GM21717 (cell line): ENCODE data around the gene ALG6.

Experiments used
- ATAC-seq: cut with Tn5 transposase; IDR thresholded peaks from one replicate; pipeline ENCODE4 v1.9.1; 2021; ENCODE audit warnings: mild to moderate bottlenecking, moderate library complexity; ENCODE audit not compliant: unreplicated experiment

ALG6 gene

DNA sequence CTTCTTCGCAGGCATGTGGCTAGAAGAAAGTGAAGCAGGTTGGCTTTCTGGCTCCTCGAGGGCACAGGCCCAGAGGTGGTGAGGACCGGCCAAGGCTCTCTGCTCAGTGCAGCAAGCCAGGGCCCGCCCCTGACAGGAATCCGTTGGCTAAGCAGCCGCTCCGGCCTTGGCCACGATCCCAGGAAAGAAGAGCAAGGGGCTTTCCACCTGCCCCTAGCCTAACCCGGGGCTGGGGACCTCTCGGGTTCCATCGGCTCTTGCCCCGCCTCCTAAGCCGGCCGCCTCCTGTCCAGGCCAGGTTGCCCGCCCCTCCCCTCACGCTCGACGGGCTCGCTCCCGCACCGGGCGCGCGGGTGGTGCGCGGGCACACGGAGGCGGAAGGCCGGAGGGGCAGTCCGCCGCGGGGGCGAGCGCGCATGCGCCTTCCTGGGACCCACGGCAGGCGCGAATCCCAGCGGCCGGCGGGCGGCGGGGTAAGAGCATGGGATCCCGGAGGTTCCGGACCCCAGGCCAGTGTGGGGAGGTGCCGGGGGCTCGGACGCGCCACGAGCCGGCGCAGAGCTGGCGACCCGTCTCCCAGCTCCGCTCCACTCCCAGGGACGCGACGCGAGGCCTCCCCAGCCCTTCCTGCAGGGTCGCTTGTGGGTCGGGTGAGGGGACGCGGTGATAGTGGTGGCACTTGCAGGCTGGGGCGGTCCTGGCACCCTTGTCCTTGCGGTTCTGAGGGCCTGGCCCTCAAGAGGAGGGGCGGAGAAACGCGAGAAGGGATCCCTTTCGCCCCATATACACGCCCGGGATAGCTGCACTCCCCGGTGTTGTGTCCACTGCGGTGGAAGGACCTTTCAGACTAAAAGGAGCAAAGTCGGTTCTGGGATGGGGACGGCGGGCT, at the start of gene ALG6:
Gene ALG6 (plus strand): TSS at position 413 of the 889 bp plus-strand sequence. CDS start 3,351 bp downstream, outside the sequence.
- peak; percentile 94 for ATAC-seq

DNA sequence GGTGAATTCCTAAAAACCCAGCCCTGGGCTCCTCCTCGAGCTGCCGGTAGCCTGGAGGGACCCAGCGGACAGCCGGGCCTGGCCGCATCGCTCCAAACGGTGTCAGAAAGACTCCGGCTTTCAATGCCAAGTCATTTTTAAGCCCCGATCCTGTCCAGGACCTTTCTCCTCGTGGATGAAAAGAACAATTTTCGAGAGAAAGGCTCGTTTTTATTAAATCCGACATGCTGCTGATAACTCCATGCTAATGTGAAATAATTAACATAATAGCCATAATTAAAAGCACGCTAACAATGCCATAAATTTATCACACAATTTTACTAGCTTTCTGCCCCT, 49.6 kb upstream of the ALG6 start:
- no peak for ATAC-seq

DNA sequence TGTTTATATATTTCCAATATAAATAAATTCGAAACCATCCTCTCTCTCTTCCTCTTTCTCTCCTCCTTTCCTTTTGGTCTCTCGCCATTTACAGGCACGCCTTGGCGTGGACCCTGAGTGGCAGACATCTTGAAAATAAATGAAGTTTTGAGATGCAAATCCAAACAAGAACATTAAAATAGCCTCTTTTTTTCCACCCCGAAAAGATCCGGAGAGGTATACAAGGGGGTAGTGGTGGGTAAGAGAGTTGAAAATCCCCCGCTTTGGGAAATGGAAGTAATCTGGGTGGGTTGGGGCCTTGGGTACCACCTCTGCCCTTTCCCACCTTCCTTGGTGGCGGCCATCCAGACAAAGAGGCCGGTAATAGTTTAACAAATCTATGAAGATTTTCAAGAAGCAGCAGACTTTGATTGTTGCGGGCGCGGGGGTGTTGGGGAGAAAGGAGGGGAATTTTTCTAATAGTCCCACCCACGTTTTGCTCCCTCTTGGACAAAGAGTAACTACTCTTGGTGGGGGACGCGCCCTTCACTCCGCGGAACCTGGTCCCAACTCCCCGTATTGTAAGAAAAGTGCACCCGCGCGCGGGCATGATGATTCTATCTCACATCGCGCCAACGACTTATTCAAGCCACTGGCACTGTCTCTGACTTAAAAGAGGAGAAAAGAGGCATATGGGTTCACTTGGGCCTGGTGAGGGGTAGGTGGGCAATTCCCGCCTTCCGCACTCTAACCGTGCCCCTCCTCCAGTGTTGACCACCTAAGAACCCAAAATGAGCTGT, 49.0 kb upstream of the ALG6 start:
- ATAC-seq = no peak

DNA sequence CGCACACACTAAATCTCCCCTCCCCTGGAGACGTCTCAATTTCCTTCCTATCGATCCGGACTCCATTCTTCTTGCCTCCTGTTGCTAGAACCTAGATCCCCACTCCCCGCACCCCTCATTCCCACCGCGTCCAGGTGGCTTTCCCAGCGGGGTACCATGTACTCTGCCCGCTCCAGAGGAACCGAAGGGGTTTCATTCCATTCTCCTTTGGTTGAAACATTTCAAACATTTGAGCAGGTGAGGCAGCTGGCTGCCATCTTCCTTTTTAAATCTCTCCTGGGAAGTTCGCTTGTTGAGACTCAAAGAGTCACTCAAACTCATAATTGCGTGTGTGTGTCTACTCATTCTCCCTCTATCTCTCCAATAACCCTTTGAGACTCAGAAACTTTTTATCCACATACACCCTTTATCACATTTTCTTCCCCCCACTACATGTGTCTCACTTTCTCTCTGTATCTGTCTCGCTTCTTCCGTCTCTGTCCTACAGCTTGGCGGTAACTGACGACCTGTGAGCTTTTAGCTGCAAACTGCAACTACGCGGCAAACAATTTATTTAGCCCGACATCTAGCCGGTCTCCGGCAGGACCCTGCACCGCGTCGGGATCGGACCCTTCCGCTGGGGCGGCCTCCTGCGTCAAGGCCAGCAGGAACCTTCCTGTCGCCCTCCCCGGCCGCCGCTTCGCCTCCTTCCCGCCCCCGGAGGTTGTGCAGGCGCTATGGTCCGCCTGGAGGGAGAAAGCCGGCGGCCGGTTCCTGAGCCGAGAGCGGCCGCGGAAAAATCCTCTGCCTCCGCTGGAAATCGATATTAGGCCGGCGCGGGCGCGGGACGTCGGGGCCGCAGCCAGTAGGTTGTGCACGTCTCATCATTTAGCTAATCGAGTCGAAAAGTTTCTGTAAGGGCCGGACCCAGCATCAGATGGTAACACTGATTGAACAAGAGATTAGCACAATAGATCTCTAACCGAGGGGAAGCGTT, 48.1 kb upstream of the ALG6 start:
- no peak for ATAC-seq

DNA sequence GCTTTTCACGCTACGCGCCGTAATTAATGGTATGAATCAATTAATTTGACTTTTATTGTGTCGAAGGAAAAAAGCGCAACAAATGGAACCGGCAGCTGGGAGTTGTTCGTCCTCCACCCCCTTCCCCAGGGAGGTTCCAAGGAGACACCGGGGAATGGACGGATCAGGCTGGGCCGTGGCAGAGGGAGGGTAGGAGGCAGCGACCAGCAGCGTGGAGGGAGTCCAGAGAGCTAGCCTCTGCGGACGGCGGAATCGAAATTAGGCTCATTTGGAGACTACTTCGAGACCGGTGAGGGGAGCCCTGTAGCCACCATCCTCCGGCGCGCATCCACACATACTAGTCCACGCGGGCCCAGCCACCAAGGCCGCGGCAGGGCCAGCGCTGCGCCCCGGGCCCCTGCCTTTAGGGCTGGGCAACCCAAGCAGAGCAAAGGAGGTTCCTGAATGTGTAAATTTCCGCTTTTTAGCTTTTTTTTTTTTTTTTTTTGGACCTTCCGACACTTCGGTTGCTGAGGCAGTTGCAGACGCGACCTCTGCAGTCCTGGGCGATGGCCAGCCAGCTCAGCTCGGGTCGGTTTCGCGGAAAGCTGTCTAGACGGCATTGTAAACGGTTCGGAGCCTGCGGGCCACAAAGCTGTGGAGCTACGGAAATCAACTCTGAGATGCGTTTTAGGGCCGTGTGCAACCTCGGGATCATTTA, 47.3 kb upstream of the ALG6 start:
- ATAC-seq = no peak

DNA sequence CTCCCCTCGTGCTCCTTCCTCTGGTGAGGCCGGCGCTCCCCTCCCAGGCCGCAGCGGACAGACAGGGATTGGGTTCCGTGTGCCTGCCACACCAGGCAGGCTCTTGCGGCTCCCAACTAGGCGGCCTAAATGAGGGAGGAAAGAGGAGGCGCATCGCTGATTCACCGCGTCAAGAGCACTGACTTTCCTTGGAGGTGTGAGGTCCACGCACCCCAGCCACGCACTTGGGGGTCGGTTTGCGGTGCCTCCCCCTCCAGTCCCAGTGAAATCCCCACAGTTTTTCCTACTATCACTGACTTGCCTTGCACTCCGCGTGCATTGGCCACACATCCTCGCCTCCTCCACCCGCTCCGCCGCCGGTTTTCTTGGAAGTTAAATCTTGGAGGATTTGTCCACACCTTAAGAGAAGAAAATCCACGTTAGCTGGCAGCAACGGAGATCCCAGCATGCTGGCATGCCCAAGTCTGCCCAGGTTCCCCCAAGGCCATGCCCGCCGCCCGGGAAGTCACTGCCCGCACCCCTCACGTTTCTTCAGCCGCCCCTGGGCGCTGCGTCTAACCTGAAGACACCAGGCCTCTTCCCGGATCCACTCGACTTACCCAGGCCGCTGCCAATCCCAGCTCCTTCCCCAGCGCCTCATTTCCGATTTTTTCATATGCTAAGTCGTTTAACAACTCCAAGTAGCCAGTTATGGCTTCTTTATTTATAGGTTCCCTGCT, 46.2 kb upstream of the ALG6 start:
- no peak for ATAC-seq

DNA sequence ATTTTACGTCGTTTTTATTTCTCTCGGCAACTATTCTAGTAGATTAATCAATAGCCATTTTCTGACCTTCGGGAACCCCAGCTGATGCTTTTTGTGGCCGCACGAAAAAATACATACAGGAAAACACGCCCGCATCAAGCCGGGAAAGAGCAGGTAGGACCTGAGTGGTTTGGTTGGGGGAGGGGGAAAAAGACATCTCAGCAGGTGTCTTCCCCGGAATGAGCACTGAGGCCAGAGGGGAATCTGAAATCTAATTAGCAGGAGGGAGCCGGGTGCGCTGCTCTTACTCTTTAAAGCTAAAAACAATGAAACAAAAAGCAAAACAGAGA, 45.7 kb upstream of the ALG6 start:
- no peak for ATAC-seq

DNA sequence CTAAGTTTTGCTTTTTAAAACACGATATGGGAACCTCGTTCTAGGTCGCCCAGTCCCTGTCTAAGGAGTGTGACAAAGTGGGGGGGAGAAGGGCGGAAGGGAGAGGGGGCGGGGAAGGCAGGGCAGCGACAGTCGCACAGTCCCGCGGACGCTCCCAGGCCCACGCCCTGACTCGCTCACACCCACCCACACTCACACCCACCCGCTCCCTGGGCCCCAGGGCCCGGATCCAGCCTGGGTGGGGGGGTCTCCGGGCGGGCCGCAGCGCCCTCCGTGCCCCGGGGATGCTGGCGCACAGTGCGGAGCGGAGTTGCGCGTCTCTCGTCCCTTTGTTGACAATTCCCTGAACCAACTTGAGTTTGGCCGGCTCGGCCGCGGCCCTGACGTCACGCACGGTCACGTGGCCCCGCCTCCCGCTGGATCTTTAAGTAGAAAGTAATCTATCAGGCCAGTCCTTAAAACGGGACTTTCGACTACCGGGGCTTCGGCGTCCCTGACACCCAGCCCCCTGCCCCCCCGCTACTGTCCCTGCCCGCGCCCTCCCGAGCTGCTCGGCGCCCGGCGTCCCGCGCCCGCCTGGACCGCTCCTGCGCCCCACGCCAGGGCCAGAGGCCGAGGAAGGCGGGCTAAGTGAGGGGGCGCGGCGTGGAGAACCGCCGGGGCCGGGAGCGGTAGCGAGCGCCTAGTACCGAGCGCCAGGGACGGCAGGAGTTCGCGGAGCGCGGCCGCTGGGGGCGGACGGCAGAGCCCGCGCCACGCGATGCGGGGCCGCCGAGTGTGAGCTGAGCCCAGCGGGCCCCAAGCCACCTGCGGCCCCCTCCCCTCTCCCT, 45.1 kb upstream of the ALG6 start, which contains the start of gene FOXD3:
Gene FOXD3 (plus strand): TSS at position 454 of the 830 bp plus-strand sequence. CDS start 492 bp downstream, outside the sequence.
- peak; percentile 56 for ATAC-seq

DNA sequence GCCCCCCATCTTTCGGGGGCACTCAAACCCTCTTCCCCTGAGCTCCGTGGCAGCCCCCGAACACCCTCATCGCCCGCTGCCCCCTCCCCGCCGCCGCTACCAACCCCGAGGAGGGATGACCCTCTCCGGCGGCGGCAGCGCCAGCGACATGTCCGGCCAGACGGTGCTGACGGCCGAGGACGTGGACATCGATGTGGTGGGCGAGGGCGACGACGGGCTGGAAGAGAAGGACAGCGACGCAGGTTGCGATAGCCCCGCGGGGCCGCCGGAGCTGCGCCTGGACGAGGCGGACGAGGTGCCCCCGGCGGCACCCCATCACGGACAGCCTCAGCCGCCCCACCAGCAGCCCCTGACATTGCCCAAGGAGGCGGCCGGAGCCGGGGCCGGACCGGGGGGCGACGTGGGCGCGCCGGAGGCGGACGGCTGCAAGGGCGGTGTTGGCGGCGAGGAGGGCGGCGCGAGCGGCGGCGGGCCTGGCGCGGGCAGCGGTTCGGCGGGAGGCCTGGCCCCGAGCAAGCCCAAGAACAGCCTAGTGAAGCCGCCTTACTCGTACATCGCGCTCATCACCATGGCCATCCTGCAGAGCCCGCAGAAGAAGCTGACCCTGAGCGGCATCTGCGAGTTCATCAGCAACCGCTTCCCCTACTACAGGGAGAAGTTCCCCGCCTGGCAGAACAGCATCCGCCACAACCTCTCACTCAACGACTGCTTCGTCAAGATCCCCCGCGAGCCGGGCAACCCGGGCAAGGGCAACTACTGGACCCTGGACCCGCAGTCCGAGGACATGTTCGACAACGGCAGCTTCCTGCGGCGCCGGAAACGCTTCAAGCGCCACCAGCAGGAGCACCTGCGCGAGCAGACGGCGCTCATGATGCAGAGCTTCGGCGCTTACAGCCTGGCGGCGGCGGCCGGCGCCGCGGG, 44.2 kb upstream of the ALG6 start:
- ATAC-seq = no peak

DNA sequence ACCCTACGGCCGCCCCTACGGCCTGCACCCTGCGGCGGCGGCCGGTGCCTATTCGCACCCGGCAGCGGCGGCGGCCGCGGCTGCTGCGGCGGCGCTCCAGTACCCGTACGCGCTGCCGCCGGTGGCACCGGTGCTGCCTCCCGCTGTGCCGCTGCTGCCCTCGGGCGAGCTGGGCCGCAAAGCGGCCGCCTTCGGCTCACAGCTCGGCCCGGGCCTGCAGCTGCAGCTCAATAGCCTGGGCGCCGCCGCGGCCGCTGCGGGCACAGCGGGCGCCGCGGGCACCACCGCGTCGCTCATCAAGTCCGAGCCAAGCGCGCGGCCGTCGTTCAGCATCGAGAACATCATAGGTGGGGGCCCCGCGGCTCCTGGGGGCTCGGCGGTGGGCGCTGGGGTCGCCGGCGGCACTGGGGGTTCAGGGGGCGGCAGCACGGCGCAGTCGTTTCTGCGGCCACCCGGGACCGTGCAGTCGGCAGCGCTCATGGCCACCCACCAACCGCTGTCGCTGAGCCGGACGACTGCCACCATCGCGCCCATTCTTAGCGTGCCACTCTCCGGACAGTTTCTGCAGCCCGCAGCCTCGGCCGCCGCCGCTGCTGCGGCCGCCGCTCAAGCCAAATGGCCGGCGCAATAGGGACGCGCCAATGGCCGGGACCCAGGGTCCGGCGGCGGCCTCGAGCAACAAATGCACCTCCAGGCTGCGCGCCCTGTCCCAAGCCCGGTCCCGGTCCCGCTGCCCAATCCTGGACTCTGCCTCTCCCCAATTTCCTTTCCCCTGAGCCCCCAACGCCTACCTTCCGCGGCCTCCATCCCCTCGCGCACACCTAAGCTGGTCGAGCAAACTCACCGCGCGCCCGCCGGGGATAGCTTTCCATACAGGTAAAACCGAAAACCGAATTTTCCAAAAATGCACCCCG, 43.3 kb upstream of the ALG6 start:
- no peak for ATAC-seq

DNA sequence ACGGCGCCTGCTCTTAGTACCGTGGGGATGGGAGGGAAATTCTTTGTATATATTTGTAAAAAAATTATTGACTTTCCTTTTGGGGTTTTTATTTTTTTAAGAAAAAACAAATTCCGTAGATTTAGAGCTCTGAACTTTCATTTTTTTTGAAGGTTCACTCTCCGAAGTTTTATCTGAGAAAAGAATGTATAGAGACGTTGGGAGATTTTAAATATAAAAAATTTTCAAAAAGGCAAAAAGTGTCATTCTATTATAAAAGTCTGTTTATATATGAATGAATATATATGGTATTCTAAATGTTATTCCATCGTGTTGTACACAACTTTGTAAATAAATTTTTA, 42.7 kb upstream of the ALG6 start:
- no peak for ATAC-seq

DNA sequence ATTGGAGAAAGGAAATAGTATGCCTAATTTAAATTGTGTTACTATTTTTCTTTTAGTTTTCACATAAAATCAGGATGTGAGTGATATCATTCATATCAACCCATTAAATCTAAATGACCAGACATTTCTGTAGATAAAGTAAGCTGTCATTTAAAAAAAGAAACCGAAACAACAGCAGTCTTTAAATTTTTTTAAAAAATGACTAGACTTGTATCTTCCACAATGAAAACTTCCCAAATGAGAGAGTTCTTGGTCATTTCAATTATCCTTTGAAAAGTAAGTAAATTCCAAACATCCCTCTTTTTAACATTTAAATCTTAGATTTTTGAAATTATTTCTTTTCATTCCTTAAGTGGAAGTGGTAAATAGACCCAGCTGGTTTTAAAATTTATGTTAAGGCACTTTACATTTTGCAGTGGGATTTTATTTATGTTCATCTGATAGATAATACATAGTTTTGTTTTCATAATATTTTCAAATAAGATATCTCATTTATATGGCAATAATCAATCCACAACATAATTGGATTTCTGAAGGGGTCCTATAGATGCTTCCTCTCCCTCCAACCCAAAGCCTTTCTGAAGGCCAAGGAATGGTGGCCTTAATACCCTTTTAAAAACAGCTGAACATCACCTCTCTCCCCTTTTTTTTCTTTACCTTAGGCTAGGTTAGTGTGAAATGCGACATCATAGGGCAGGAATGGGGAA, 42.0 kb upstream of the ALG6 start:
- ATAC-seq = no peak

DNA sequence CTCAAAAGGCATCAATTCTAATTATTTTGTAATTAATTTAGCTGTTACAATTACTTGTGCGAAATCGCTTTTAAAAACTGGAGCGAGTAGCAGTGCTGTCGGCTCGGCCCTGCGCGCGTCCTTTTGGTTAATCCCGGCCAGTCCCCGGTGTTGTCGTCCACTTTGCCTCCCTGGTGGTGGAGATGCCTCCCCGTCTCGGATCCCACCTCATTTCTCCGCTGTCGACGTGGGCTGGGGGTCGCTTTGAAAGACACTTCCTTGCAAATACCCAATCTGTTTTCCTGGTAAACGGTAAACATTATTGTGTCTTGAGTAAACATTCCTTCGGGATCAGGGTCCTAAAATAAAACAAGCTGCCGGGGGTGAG, 41.3 kb upstream of the ALG6 start:
- ATAC-seq = no peak

DNA sequence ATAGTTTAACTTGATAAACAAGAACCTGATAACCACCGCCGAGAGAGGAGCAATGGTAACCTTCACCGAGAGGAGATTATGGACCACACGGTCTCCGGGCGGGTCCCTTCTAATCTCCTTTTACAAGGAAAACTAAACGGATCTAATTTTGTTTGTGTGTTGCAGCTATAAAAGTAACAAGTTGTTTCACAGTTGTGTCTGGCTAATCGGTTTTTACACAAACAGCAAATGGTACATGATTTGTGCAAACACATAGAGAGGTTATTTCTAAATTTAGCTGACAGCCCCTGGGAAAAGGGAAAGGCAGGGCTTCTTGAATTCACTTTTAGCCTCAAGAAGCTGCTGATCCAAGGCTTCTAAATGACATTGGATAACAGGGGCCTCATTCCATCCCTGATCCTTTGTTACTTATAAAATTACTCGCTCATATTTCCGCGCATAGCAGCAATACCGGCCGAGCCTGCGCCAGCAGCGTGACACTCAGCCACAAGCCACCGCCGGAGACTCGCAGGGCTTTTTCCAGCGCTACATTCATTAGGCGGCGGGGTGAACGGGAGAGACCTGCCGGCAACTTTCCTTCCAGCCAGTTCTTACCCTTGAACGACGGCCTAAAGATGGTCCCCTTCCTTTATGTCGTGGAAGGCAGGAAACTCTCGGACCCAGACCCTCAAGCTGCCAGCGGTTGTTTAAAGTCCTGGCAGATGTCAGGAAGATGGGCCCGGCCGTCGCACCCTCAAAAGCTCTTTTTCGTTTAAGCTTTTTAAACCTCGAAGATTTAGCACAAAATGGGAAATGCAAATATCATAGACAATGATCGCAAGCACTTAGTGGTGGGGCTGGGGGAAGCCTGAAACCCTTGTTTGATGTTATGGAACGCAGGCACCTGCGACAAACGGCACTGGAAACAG, 40.7 kb upstream of the ALG6 start:
- ATAC-seq = no peak

DNA sequence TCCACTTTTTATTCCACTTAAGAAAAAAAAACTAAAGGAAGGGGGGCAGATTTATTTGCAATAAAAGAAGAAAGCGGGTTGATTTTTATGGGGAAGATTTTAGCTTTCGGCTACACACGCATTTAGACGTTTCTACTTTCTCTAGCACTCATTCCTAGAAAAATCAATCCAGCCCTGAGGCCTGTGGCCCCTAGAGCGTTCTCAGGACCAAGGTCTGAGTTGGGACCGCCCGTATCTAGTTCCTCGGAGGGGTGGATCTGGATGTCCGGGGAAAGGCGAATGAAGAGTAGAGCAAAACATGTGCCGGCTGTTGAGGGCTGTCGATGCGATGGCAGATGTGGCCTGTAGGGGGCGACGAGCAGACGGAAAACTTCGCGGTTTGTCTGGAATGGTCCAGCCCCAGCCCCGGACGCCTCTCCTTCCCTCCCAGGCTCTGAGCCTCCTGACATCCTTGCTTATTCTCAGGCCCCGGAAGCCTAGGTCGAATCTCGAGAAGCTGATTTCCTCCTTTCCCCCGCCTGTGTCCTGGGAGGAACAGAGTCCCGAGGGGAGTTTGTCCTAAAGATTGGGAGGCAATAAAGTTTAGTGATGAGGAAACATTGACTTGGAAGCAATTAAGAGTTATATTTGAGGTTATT, 39.9 kb upstream of the ALG6 start:
- peak; percentile 79 for ATAC-seq
